Activated T-helper 17 cell treated with anti-CD3 and anti-CD28 coated beads, Interleukin-2, amount 50 U/mL, for 72 hours (primary cell): Measurements from ENCODE around the gene GLG1. TPM values are rescaled to one million over a fixed set of nuclear protein-coding genes. Genes with fewer than 3 reads are reported as not detected.

ENCODE experiments used
- ATAC-seq: fragments of 150-1000 bp; cut with Tn5 transposase; replicated peaks from 2 replicates; pipeline ENCODE4 v1.10.0; 2021; ENCODE audit warnings: mild to moderate bottlenecking, moderate library complexity
- H3K27ac Mint-ChIP-seq: one replicate; pipeline ENCODE4 v1.8.0; 2022; ENCODE audit warnings: mixed read lengths
- H3K27me3 Mint-ChIP-seq: one replicate; pipeline ENCODE4 v1.8.0; 2022; ENCODE audit warnings: mixed read lengths
- H3K36me3 Mint-ChIP-seq: one replicate; pipeline ENCODE4 v1.8.0; 2022; ENCODE audit warnings: low read depth, mild to moderate bottlenecking, mixed read lengths
- H3K4me1 Mint-ChIP-seq: one replicate; pipeline ENCODE4 v1.8.0; 2022; ENCODE audit warnings: mixed read lengths
- H3K4me3 Mint-ChIP-seq: one replicate; pipeline ENCODE4 v1.8.0; 2022; ENCODE audit warnings: mild to moderate bottlenecking, mixed read lengths
- H3K9me3 Mint-ChIP-seq: one replicate; pipeline ENCODE4 v1.8.0; 2022; ENCODE audit warnings: mixed read lengths
- total RNA-seq, 2 donors: library from RNA; stranded (reverse); gene quantifications; one replicate each; pipeline ENCODE4 v1.2.3, GENCODE V29; 2022

The GLG1 gene
- total RNA-seq, 2 donors from 2014 or later, result 62.6 to 74.1 TPM

DNA sequence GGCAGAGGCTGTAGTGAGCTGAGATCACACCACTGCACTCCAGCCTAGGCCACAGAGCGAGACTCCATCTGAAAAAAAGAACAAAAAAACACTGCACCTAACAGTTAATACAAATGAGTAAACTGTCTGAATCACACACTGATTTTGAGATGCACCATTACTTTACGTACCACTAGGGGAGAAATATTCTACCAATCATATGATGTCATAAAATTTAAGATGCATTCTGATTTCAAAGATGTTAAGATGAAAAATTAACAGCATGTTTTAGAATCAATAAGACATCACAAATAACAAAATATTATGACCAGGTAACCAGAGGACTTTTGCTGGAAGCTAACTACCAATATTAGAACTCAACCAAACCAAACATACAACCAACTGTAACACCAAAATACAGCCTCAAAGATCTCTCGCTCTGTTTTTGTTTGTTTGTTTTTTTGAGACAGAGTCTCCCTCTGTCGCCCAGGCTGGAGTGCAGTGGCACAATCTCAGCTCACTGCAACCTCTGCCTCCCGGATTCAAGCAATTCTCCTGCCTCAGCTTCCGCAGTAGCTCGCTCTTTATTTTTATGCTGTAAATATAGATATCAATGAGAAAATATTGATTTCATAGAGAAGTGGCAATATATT is 31.6 kb downstream of the GLG1 start:
- Mint-ChIP-seq H3K9me3 (no peaks in the 10 kb centered on the region), H3K4me1 (peaks cover 27% of the 10 kb centered on the region), H3K4me3 (no peak overlapping the region), H3K36me3 (no peaks in the 10 kb centered on the region), H3K27me3 (no peaks in the 10 kb centered on the region), H3K27ac (no peak overlapping the region)
- no peak for ATAC-seq

DNA sequence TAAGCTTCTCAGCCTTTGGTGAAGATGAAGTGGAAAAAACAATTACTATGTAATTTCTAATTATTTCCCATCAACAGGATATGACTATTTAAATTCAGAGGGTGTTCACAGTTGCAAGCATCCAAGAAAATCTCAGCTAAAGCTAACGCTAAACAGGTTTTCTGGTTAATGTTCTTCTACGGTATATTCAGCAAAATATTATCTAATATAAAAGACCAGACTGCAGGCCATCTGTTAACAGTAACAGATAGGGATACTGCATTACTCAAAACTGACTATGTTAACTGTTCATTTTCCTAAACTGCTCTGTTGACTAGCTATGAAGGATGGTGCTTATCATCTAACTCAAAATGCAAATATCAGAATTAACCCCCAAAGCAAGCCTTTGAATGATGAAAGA is 32.8 kb downstream of the GLG1 start:
- H3K27me3 Mint-ChIP-seq, result no peaks in the 10 kb centered on the region
- H3K4me3 Mint-ChIP-seq, result no peak overlapping the region
- ATAC-seq, result no peak
- no peaks in the 10 kb centered on the region for H3K36me3 Mint-ChIP-seq
- H3K4me1 Mint-ChIP-seq, result peaks cover 27% of the 10 kb centered on the region
- no peaks in the 10 kb centered on the region for H3K9me3 Mint-ChIP-seq
- no peak overlapping the region for H3K27ac Mint-ChIP-seq

DNA sequence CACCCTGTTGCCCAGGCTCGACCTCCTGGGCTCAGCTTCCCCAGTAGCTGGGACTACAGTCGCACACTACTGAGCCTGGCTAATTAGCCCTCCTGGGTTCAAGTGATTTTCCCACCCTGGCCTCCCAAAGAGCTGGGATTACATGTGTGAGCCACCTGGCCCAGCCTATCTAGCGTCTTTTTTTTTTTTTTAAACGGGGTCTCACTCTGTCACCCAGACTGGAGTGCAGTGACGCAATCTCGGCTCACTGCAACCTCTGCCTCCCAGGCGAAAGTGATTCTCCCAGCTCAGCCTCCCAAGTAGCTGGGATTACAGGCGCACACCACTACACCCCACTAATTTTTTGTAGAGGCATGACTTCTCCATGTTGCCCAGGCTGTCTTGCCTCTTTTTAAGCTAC is 33.3 kb downstream of the GLG1 start:
- Mint-ChIP-seq H3K27ac (no peak overlapping the region), H3K9me3 (no peaks in the 10 kb centered on the region), H3K27me3 (no peaks in the 10 kb centered on the region), H3K36me3 (no peaks in the 10 kb centered on the region), H3K4me3 (no peak overlapping the region), H3K4me1 (peaks cover 24% of the 10 kb centered on the region)
- ATAC-seq, result no peak

DNA sequence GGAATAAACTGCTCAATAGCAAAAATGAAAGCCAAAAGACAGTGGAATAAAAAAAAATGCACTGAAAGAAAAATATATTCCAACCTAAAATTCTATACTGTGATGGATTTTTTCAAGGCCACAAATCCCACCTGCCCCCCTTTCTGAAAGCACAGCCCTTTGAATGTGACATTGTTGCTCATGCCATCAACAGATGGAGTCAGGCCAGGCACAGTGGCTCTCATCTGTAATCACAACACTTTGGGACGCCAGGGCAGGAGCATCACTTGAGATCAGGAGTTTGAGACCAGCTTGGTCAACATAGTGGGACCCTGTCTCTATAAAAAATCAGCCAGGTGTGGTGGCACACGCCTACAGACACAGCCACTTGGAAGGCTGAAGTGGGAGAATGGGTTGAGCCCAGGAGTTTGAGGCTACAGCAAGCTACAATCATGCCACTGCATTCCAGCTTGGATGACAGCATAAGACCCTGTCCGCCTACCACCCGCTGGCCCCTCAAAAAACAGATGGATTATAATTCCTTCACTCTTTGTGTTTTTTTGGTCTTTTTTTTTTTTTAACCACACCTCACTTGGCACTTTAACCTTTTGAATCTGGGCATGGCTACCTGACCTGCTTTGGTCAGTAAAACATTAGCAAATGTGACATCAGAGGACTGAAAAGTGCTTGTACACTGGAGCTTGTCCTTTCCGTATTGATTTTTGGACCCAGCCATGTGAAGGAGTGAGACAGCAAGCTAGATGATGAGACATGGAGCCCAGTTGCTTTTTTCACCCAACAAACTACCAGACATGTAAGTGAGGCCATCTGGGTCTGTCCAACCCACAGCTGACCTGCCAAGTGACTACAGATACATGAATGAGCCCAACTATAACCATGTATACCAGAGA is 36.3 kb downstream of the GLG1 start:
- H3K27ac Mint-ChIP-seq, result no peak overlapping the region
- H3K36me3 Mint-ChIP-seq, result no peaks in the 10 kb centered on the region
- H3K9me3 Mint-ChIP-seq, result no peaks in the 10 kb centered on the region
- no peak overlapping the region for H3K4me3 Mint-ChIP-seq
- no peak for ATAC-seq
- peaks cover 25% of the 10 kb centered on the region for H3K4me1 Mint-ChIP-seq
- H3K27me3 Mint-ChIP-seq, result no peaks in the 10 kb centered on the region

DNA sequence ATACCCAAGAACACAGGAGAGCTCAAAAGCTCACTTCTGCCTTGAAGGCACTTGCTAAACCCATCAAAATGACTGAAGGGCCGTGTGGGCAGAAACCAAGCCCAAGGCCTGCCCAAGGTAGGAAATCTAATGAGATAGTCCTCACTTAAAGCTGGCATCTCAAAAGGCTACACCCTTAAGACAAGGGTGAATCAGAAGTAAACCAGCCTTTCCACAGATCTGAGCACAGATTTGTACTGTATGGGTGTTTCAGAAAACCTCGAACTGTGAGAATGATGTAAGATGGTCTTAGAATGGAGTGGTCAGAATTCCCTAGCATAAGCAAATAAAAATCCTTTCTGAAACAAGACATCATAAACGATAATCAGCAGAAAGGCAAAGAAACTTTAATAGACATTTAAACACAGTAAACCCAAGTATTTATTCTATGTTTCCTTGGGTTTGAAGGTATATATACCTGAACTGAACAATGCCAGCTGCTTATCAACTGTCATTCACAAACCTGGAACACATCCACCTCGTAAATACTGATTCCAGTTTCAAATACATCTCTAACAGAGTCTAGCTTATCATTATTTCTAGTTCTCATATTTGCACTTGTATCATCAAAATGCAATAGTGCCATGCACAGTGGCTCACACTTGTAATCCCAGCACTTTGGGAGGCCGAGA is 37.8 kb downstream of the GLG1 start:
- Mint-ChIP-seq H3K27me3 (no peaks in the 10 kb centered on the region), H3K4me3 (no peak overlapping the region), H3K36me3 (peaks cover 3% of the 10 kb centered on the region), H3K9me3 (no peaks in the 10 kb centered on the region), H3K4me1 (peaks cover 33% of the 10 kb centered on the region), H3K27ac (no peak overlapping the region)
- ATAC-seq, result peak; percentile 43

DNA sequence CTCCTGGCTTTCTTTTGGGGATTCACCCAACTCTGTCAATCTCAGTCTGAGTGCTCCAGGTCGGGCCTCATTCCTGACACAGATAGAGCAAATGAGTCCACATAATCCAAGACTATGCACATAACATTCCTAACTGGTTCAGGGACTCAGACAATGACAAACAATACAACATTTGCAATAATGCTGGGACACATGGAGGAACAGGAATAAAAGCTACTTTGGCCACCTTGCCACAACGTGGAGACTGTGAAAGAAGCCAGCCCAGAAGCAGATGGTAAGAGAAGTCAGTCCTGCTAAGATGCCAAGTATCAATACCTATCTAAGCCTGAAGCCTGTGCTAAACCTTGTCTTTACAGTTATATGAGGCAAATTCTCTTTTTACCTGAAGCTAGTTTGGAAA is 39.0 kb downstream of the GLG1 start:
- Mint-ChIP-seq H3K27ac (no peak overlapping the region), H3K4me1 (peaks cover 40% of the 10 kb centered on the region), H3K4me3 (peak overlapping the region; percentile 38), H3K9me3 (no peaks in the 10 kb centered on the region), H3K36me3 (peaks cover 13% of the 10 kb centered on the region), H3K27me3 (no peaks in the 10 kb centered on the region)
- no peak for ATAC-seq

DNA sequence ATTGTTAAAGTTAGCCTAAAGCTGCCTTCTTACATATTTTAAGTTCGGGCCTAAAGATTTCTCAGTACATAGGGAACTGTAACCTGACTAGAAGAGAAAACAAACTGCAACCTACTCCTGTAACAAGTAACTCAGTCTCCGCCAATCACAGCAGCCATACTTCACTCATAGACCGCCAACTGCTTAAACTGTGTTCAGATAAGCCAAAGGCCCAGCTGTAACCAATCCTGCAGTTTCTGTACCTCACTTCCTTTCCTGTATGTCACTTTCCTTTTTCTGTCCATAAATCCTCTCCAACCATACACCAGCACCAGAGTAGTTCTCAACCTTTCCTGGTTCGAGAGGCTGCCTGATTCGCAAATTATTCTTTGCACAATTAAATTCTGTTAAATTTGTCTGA is 41.5 kb downstream of the GLG1 start:
- H3K9me3 Mint-ChIP-seq, result no peaks in the 10 kb centered on the region
- peaks cover 13% of the 10 kb centered on the region for H3K36me3 Mint-ChIP-seq
- no peak overlapping the region for H3K4me3 Mint-ChIP-seq
- no peak for ATAC-seq
- H3K4me1 Mint-ChIP-seq, result peaks cover 40% of the 10 kb centered on the region
- H3K27ac Mint-ChIP-seq, result peak overlapping the region; percentile 66
- H3K27me3 Mint-ChIP-seq, result no peaks in the 10 kb centered on the region

DNA sequence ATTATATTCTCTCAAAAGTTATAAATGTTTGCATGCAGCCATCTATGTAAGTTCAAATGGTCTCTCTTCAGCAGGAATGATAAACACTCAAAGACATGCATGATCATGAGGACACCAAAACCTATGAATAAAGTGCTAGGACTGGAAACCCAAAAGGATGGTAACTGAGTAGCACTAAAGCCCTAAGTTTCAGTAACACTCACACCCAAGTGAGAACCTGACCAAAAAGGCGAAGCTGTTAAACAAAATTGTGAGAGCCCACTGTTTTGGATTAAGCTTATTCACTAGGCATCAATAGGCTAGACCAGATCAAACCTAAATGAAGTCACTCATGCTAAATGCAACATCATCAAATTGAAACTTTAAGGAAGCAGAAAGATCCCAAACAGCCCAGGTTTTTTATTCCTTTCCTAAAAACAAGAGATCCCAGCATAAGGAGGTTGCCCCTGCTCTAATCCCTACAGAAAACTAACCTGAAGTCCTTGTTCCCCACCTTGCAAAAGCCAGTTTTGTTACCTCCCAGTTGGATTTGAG is 42.4 kb downstream of the GLG1 start:
- Mint-ChIP-seq H3K36me3 (peaks cover 13% of the 10 kb centered on the region), H3K9me3 (no peaks in the 10 kb centered on the region), H3K27ac (peak overlapping the region; percentile 26), H3K4me3 (peak overlapping the region; percentile 18), H3K4me1 (peaks cover 43% of the 10 kb centered on the region), H3K27me3 (no peaks in the 10 kb centered on the region)
- ATAC-seq, result no peak

DNA sequence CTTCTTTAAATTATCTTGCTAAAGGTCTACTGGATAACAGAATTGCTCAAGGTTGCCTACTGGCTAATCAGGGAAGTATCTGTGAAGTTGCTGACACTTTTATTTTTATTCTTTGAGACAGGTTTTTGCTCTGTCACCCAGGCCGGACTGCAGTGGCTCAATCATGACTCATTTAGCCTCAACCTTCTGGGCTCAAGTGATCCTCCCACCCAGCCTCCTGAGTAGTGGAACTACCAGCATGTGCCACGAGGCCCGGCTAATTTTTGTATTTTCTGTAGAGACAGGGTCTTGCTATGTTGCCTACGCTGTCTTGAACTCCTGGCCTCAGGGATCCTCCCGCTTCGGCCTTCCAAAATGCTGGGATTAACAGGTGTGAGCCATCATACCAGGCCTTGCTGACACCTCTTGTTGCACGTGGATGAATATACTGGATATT is 43.1 kb downstream of the GLG1 start:
- Mint-ChIP-seq H3K27me3 (no peaks in the 10 kb centered on the region), H3K4me1 (peaks cover 46% of the 10 kb centered on the region), H3K9me3 (no peaks in the 10 kb centered on the region), H3K36me3 (peaks cover 13% of the 10 kb centered on the region), H3K27ac (peak overlapping the region; percentile 26), H3K4me3 (peak overlapping the region; percentile 18)
- peak; percentile 88 for ATAC-seq

DNA sequence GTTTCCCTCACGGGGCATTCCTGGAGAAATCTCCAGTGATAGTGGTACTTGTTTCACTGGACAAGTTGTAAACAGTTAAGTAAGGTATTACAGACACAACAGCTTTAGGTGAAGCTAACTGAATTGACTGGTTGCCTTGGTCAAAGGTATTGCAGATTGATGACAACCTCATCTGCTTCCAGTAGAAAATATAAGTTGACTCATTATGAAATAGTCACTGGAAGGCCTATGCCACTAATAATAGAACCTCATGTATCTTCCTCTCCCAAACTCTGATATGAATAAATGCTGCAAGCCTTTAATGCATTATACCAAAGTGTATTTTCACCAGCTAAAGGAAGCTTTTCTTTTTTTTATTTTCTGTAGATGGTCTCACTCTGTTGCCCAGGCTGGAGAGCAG is 44.8 kb downstream of the GLG1 start:
- no peaks in the 10 kb centered on the region for H3K9me3 Mint-ChIP-seq
- peak; percentile 55 for ATAC-seq
- peaks cover 18% of the 10 kb centered on the region for H3K36me3 Mint-ChIP-seq
- peaks cover 51% of the 10 kb centered on the region for H3K4me1 Mint-ChIP-seq
- no peak overlapping the region for H3K4me3 Mint-ChIP-seq
- H3K27ac Mint-ChIP-seq, result no peak overlapping the region
- H3K27me3 Mint-ChIP-seq, result no peaks in the 10 kb centered on the region

DNA sequence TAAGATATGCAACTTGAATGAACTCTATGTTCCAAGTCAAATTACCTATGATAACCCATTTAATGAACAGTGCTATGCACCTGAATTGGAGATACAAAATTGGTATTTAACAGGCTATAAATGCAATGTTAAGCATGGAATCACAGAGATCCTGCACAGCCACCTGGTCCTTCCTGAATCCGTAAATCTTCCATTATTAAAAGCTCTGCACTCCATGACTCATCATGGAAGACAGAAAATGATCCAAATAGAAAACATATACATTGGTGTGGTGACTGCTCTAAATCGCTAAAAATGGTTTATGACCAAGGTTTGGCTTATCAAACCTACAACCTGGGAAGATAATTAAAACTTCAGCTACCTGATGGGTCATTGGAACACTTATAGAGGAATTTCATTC is 45.3 kb downstream of the GLG1 start:
- Mint-ChIP-seq H3K36me3 (peaks cover 18% of the 10 kb centered on the region), H3K4me3 (no peak overlapping the region), H3K27me3 (no peaks in the 10 kb centered on the region), H3K27ac (no peak overlapping the region), H3K4me1 (peaks cover 53% of the 10 kb centered on the region), H3K9me3 (no peaks in the 10 kb centered on the region)
- no peak for ATAC-seq

DNA sequence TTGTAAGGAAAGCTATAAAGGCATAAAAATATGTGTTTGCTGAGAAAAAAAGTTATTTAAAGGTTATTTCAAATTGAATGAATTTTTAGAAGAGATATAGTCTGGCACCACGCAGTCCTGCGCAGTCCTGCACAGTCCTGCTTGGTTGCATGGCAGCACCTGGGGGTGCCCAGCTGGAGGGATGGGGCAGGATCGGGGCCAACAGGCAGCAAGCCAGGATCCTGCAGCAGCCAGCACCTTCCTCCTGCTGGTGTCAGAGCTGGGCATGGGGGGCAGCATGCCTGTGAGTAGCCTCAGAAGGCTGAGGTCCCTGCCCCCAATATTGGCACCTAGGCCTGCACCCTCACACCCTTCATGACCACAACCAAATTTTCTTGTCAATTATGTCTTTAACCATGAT is 46.0 kb downstream of the GLG1 start:
- Mint-ChIP-seq H3K4me3 (no peak overlapping the region), H3K27me3 (no peaks in the 10 kb centered on the region), H3K4me1 (peaks cover 47% of the 10 kb centered on the region), H3K9me3 (no peaks in the 10 kb centered on the region), H3K36me3 (peaks cover 18% of the 10 kb centered on the region), H3K27ac (no peak overlapping the region)
- ATAC-seq, result no peak

DNA sequence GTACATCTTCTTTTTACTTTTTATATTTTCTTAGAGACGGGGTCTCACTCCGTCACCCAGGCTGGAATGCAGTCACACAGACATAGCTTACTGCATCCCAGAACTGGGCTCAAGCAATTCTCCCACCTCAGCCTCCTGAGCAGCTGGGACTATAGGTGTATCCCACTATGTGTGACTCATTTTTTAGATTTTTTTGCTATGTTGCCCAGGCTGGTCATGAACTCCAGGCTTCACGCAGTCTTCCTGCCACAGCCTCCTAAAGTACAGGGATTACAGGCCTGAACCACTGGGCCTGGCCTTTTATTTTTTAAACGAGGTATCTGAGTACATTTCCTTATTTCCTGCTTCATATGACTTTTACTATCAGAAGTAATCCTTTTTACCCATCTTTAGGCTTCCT is 48.0 kb downstream of the GLG1 start:
- Mint-ChIP-seq H3K4me3 (no peak overlapping the region), H3K9me3 (no peaks in the 10 kb centered on the region), H3K27ac (peak overlapping the region; percentile 12), H3K4me1 (peaks cover 29% of the 10 kb centered on the region), H3K36me3 (peaks cover 13% of the 10 kb centered on the region), H3K27me3 (no peaks in the 10 kb centered on the region)
- ATAC-seq, result no peak

DNA sequence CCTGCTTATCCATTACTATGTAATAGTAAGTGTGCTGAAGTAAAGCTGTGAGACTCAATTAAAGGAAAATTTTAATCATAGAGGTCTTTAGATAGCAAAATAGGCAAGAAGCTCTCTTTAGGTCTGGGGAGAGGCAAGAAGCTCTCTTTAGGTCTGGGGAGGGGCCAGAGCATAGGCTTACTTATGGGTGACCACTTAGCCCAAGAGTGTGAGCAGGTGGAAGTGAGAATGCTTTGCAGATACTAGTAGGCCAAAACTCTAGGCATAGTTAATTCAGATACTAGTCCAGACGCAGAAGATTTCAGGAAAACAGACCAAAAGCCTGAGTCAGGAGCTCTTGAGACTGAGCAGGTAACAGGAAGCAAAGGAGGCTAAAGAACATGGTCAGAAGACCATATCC is 49.6 kb downstream of the GLG1 start:
- Mint-ChIP-seq H3K27me3 (no peaks in the 10 kb centered on the region), H3K4me1 (peaks cover 20% of the 10 kb centered on the region), H3K27ac (peak overlapping the region; percentile 63), H3K36me3 (peaks cover 6% of the 10 kb centered on the region), H3K9me3 (no peaks in the 10 kb centered on the region), H3K4me3 (no peak overlapping the region)
- no peak for ATAC-seq
